ENCODE data around the gene LENG8.
"Not testable (repeated sequence)": the region's sequence is repeated elsewhere in the genome, so short reads cannot be mapped to it uniquely, and the experiment has no call there.

Gene LENG8

GRCh38 chr19:54446349-54446748 is 2.6 kb upstream of the LENG8 start:
- not testable (repeated sequence) for DNase-seq

GRCh38 chr19:54448040-54448773 is 792 bp upstream of the LENG8 start:
- no peak for DNase-seq

- DNase-seq: no peak
These were observed 686 bp downstream of the LENG8 start for GRCh38 chr19:54449701-54450069.

GRCh38 chr19:54451331-54451871 is 2.4 kb downstream of the LENG8 start:
- no peak for DNase-seq

GRCh38 chr19:54451997-54452396 is 3.0 kb downstream of the LENG8 start:
- DNase-seq: no peak

- no peak for DNase-seq
These were observed 3.6 kb downstream of the LENG8 start for GRCh38 chr19:54452626-54453025.

- no peak for DNase-seq
These were observed 5.2 kb downstream of the LENG8 start for GRCh38 chr19:54453921-54454780.

GRCh38 chr19:54454781-54455675 is 6.0 kb downstream of the LENG8 start:
- DNase-seq: no peak

GRCh38 chr19:54455786-54456422 is 6.9 kb downstream of the LENG8 start:
- no peak for DNase-seq

- no peak for DNase-seq
These were observed 7.7 kb downstream of the LENG8 start for GRCh38 chr19:54456423-54457373.

- DNase-seq: no peak
These were observed 9.0 kb downstream of the LENG8 start for GRCh38 chr19:54457773-54458647.

GRCh38 chr19:54458648-54459281 is 9.8 kb downstream of the LENG8 start:
- DNase-seq: no peak

- DNase-seq: no peak
These were observed 10.6 kb downstream of the LENG8 start for GRCh38 chr19:54459282-54460229.

GRCh38 chr19:54460230-54461005 is 11.4 kb downstream of the LENG8 start:
- no peak for DNase-seq

- DNase-seq: no peak
These were observed 12.2 kb downstream of the LENG8 start for GRCh38 chr19:54461210-54461609.

- DNase-seq: no peak
These were observed 12.6 kb downstream of the LENG8 start for GRCh38 chr19:54461613-54462012.

- no peak for DNase-seq
These were observed 13.2 kb downstream of the LENG8 start for GRCh38 chr19:54462047-54462654.

All from cerebellar nuclear complex (tissue), 1 donor.